Measurements from ENCODE around the gene RAB25. TPM values are rescaled to one million over a fixed set of nuclear protein-coding genes. Genes with fewer than 3 reads are reported as not detected.

The RAB25 gene
- total and polyA plus RNA-seq, 5 experiments from 2014 or later = 0.81 to 2.0 (median 1.1) TPM

DNA sequence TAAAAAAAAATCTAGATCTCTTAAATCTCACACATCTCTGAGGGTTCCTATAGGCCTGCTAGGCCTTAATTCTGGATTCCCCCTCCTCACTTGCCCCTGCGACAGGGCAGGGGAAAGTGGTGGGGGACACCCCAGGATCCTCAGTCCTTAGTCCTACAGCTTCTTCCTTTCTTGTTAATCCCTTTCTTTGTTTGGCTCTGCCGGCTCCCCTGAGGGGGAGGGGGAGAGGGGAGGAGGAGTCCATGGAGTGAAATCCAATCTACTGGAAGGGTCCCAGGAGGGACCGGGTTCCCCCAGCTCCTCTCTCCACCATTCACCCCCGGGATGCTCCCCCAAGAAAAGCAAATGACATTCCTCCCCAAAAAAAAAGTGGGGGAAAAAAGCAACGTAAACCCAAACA lies 12.8 kb downstream of the RAB25 start:
- POLR2A ChIA-PET = no interaction called here
- ATAC-seq = no peak
- H3K4me3 Mint-ChIP-seq = no peak overlapping the region

DNA sequence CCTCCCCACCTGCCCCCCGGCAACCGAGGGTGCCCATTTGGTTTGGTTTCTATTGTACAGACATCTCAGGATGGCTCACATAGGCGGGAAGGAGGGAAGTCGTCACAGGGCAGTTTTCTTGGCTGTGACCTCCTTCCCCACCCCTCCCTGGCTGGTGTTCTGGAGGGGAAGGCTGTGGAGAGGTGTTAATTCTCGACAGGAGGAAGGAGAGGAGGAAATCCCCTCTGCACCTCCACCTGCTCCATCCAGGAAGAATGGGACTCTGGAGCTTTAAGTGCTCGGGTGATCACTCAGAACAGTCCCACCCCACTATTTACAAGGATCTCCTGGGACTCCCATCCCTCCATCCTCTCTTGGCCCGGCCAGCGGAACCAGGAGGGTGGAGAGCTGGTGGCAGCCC lies 13.7 kb downstream of the RAB25 start:
- POLR2A ChIA-PET = no interaction called here
- no peaks in the 10 kb centered on the region for H3K9me3 Mint-ChIP-seq
- peaks cover 0 to 5% (median 0%) of the 10 kb centered on the region in 5 donors for H3K27me3 Mint-ChIP-seq
- H3K4me3 Mint-ChIP-seq = no peak overlapping the region
- H3K27ac Mint-ChIP-seq = no peak overlapping the region
- DNase-seq = no peak
- peaks cover 0 to 2% (median under 1%) of the 10 kb centered on the region in 4 donors for H3K4me1 Mint-ChIP-seq
- no peaks in the 10 kb centered on the region for H3K36me3 Mint-ChIP-seq
- no peak for ATAC-seq

More for the DNA sequence above, 12.8 kb downstream of the RAB25 start:
- H3K36me3 Mint-ChIP-seq = no peaks in the 10 kb centered on the region
- H3K27ac Mint-ChIP-seq = peak overlapping the region in 1 of 10 donors; percentile 9
- H3K27me3 Mint-ChIP-seq = peaks cover 0 to 5% (median 0%) of the 10 kb centered on the region in 5 donors
- H3K4me1 Mint-ChIP-seq = peaks cover 0 to 2% (median under 1%) of the 10 kb centered on the region in 4 donors
- DNase-seq = no peak
- no peaks in the 10 kb centered on the region for H3K9me3 Mint-ChIP-seq

DNA sequence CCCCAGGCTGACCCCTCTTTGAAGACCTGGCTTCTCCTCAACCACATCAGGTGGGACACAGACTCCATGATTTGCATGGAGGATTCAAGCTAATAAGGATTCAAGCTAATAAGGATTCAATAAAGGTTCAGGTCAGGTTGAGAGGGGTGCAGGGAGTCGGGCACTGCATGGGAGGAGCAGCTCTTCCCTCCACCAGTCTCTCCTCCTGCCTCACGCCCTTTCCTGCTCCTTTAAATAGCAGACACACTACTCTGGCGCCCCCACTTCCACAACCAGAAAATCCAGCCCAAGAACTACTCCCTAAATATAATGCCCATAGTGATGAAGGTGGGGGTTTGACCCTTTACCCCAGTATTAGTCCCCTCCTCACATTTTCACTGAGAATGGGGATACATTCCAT lies 14.2 kb downstream of the RAB25 start:
- no peaks in the 10 kb centered on the region for H3K9me3 Mint-ChIP-seq
- DNase-seq = no peak
- no peak for ATAC-seq
- peaks cover 0 to 2% (median under 1%) of the 10 kb centered on the region in 4 donors for H3K4me1 Mint-ChIP-seq
- POLR2A ChIA-PET = no interaction called here
- H3K4me3 Mint-ChIP-seq = no peak overlapping the region
- no peaks in the 10 kb centered on the region for H3K36me3 Mint-ChIP-seq
- H3K27me3 Mint-ChIP-seq = peaks cover 0 to 5% (median 0%) of the 10 kb centered on the region in 5 donors
- H3K27ac Mint-ChIP-seq = no peak overlapping the region

GRCh38 chr1:156075775-156076204 lies 14.8 kb downstream of the RAB25 start:
- H3K27ac Mint-ChIP-seq = no peak overlapping the region
- H3K9me3 Mint-ChIP-seq = no peaks in the 10 kb centered on the region
- H3K4me1 Mint-ChIP-seq = peaks cover 0 to 2% (median under 1%) of the 10 kb centered on the region in 4 donors
- no peak for DNase-seq
- peaks cover 0 to 5% (median 0%) of the 10 kb centered on the region in 5 donors for H3K27me3 Mint-ChIP-seq
- peak overlapping the region in 1 of 10 donors; percentile 22 for H3K4me3 Mint-ChIP-seq
- no peaks in the 10 kb centered on the region for H3K36me3 Mint-ChIP-seq
- no peak for ATAC-seq
- POLR2A ChIA-PET = no interaction called here

- Mint-ChIP-seq H3K9me3 (no peaks in the 10 kb centered on the region), H3K4me3 (peak overlapping the region in 6 of 10 donors; percentile 18 to 77 (median 42))
Measured at GRCh38 chr1:156076609-156077429, 15.9 kb downstream of the RAB25 start.

DNA sequence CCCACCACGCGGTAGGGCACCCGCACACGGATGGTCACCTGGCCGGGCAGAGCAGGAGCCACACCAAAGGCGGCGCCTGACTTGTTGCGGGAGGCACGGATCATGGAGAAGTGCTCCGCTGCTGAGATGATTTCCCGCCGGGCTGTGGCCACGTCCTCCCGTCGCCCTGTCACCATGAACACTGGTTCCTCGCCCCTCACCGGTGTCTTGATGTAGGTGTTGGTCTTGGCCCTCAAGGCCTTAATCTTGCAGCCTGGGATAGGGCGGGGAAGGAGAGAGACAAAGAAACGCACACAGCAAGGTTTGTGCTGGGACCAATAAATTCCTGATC lies 16.4 kb downstream of the RAB25 start:
- POLR2A ChIA-PET = no interaction called here
- ATAC-seq = no peak

More at GRCh38 chr1:156076609-156077429, 15.9 kb downstream of the RAB25 start:
- ATAC-seq = peak in 1 of 2 donors; percentile 22
- Mint-ChIP-seq H3K36me3 (no peaks in the 10 kb centered on the region), H3K4me1 (peaks cover 0 to 5% (median 2%) of the 10 kb centered on the region in 4 donors), H3K27me3 (peaks cover 0 to 5% (median 0%) of the 10 kb centered on the region in 5 donors), H3K27ac (peak overlapping the region in 1 of 10 donors; percentile 24)
- POLR2A ChIA-PET = no interaction called here
- DNase-seq = no peak

DNA sequence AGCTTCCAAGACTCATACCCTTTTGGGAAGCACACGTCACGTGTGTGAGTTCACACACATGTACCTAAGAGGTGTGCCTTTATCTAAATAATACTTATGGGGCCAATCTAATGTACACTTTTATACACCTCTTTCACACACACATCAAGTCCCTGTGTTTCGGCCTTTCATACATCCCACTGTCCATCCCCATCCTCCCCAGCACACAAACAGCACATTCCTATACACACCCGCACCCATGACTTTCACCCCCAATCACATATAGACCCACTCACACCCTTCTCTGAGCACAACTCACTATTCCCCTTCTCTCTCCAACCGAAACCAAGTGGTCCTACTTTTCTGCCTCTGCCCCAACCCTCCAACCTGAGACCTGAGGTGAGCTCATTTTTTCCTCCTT lies 17.8 kb downstream of the RAB25 start:
- peaks cover 0 to 13% (median 7%) of the 10 kb centered on the region in 4 donors for H3K4me1 Mint-ChIP-seq
- peaks cover 2 to 8% (median 4%) of the 10 kb centered on the region in 5 donors for H3K27me3 Mint-ChIP-seq
- peak overlapping the region in 3 of 10 donors; percentile 22 to 66 (median 57) for H3K4me3 Mint-ChIP-seq
- H3K9me3 Mint-ChIP-seq = no peaks in the 10 kb centered on the region
- POLR2A ChIA-PET = no interaction called here
- ATAC-seq (no peak), DNase-seq (no peak)
- no peaks in the 10 kb centered on the region for H3K36me3 Mint-ChIP-seq
- H3K27ac Mint-ChIP-seq = peak overlapping the region in 3 of 10 donors; percentile 0 to 58 (median 58)

More for the DNA sequence above, 16.4 kb downstream of the RAB25 start:
- H3K4me3 Mint-ChIP-seq = peak overlapping the region in 1 of 10 donors; percentile 18
- peaks cover 0 to 5% (median 0%) of the 10 kb centered on the region in 5 donors for H3K27me3 Mint-ChIP-seq
- peaks cover 0 to 6% (median 3%) of the 10 kb centered on the region in 4 donors for H3K4me1 Mint-ChIP-seq
- H3K36me3 Mint-ChIP-seq = no peaks in the 10 kb centered on the region
- peak overlapping the region in 1 of 10 donors; percentile 2 for H3K27ac Mint-ChIP-seq
- H3K9me3 Mint-ChIP-seq = no peaks in the 10 kb centered on the region
- no peak for DNase-seq

- peaks cover 5 to 13% (median 11%) of the 10 kb centered on the region in 5 donors for H3K27me3 Mint-ChIP-seq
- H3K4me3 Mint-ChIP-seq = peak overlapping the region in 5 of 10 donors; percentile 6 to 81 (median 51)
Measured at GRCh38 chr1:156079762-156080161, 18.8 kb downstream of the RAB25 start.

GRCh38 chr1:156080241-156080862 lies 19.4 kb downstream of the RAB25 start:
- peaks cover 0 to 16% (median 7%) of the 10 kb centered on the region in 4 donors for H3K4me1 Mint-ChIP-seq
- ATAC-seq (no peak), DNase-seq (no peak)
- peaks cover 7 to 18% (median 17%) of the 10 kb centered on the region in 5 donors for H3K27me3 Mint-ChIP-seq
- POLR2A ChIA-PET = no interaction called here
- H3K36me3 Mint-ChIP-seq = no peaks in the 10 kb centered on the region
- peak overlapping the region in 2 of 10 donors; percentile 6 to 67 for H3K4me3 Mint-ChIP-seq
- no peaks in the 10 kb centered on the region for H3K9me3 Mint-ChIP-seq
- no peak overlapping the region for H3K27ac Mint-ChIP-seq

More at GRCh38 chr1:156079762-156080161, 18.8 kb downstream of the RAB25 start:
- H3K36me3 Mint-ChIP-seq = no peaks in the 10 kb centered on the region
- ATAC-seq = no peak
- peak overlapping the region in 1 of 10 donors; percentile 25 for H3K27ac Mint-ChIP-seq
- H3K9me3 Mint-ChIP-seq = no peaks in the 10 kb centered on the region
- POLR2A ChIA-PET = no interaction called here
- DNase-seq = no peak
- H3K4me1 Mint-ChIP-seq = peaks cover 0 to 16% (median 7%) of the 10 kb centered on the region in 4 donors

- H3K9me3 Mint-ChIP-seq = no peaks in the 10 kb centered on the region
- peaks cover 0 to 15% (median 6%) of the 10 kb centered on the region in 4 donors for H3K4me1 Mint-ChIP-seq
- no peak for ATAC-seq
- no peak for DNase-seq
- peak overlapping the region in 9 of 10 donors; percentile 52 to 85 (median 69) for H3K4me3 Mint-ChIP-seq
- POLR2A ChIA-PET = no interaction called here
- H3K27me3 Mint-ChIP-seq = peaks cover 8 to 21% (median 19%) of the 10 kb centered on the region in 5 donors
- no peaks in the 10 kb centered on the region for H3K36me3 Mint-ChIP-seq
- H3K27ac Mint-ChIP-seq = peak overlapping the region in 2 of 10 donors; percentile 46 to 77
Measured at GRCh38 chr1:156080863-156081179, 19.9 kb downstream of the RAB25 start.

- DNase-seq (no peak), ATAC-seq (peak; percentile 26 to 35)
- Mint-ChIP-seq H3K27ac (peak overlapping the region in 2 of 10 donors; percentile 13 to 77), H3K27me3 (peaks cover 11 to 26% (median 23%) of the 10 kb centered on the region in 5 donors), H3K36me3 (no peaks in the 10 kb centered on the region), H3K9me3 (no peaks in the 10 kb centered on the region), H3K4me3 (peak overlapping the region; percentile 71 to 93 (median 84)), H3K4me1 (peaks cover 0 to 15% (median 6%) of the 10 kb centered on the region in 4 donors)
- POLR2A ChIA-PET = no interaction called here
Measured at GRCh38 chr1:156081180-156081916, 20.4 kb downstream of the RAB25 start.

DNA sequence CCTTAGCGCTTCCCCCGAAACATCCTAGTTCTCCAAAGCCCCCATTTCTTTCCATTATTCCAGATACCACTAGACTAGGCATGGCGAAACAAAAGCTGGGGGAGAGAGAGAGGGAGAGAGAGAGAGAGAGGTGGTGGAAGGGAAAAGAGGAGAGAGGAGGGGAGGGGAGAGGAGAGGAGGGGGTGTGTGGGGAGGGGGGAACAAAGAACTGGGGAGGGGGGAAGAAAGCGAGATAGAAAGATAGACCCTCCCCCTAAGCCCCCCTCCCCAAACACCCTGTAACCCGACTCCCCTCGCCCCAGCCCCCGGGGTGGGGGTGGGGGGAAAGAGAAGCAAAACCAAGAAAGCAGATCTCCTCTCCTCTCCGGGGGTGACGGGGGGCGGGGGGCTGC lies 21.0 kb downstream of the RAB25 start:
- POLR2A ChIA-PET = interaction anchor here (0.5 to 1.2 kb wide), 2 partner anchors 21 to 97 kb away, joined by 3 to 4 read pairs; no protein-coding TSS in a partner anchor
- Mint-ChIP-seq H3K27ac (peak overlapping the region in 1 of 10 donors; percentile 38), H3K27me3 (peaks cover 13 to 31% (median 25%) of the 10 kb centered on the region in 5 donors), H3K9me3 (no peaks in the 10 kb centered on the region), H3K4me3 (peak overlapping the region; percentile 71 to 93 (median 86)), H3K4me1 (peaks cover 0 to 15% (median 6%) of the 10 kb centered on the region in 4 donors), H3K36me3 (no peaks in the 10 kb centered on the region)
- no peak for DNase-seq
- ATAC-seq = no peak

Measured in naive thymus-derived CD8-positive, alpha-beta T cell (primary cell).